Mammary epithelial cell (primary cell): ENCODE results near the gene XPO5.

Experiments
- EZH2 ChIP-seq: IDR thresholded peaks from 2 replicates; pipeline ENCODE4 v1.6.1; 2012; ENCODE audit warnings: low read length, inconsistent platforms, borderline replicate concordance
- TF ChIP-seq, protein P1 (sequence below), 2 donors: IDR thresholded peaks in 1 of 2; conservative IDR thresholded peaks in 1 of 2; 2 replicates each; pipeline ENCODE4 v1.5.1; 2011 to 2012; ENCODE audit warnings: inconsistent platforms in 2 of 2, low read length in 2 of 2, mild to moderate bottlenecking in 2 of 2, control low read depth in 1 of 2, low read depth in 1 of 2; ENCODE audit not compliant: insufficient read depth in 1 of 2; ENCODE audit errors: extremely low read depth in 1 of 2

DNA sequence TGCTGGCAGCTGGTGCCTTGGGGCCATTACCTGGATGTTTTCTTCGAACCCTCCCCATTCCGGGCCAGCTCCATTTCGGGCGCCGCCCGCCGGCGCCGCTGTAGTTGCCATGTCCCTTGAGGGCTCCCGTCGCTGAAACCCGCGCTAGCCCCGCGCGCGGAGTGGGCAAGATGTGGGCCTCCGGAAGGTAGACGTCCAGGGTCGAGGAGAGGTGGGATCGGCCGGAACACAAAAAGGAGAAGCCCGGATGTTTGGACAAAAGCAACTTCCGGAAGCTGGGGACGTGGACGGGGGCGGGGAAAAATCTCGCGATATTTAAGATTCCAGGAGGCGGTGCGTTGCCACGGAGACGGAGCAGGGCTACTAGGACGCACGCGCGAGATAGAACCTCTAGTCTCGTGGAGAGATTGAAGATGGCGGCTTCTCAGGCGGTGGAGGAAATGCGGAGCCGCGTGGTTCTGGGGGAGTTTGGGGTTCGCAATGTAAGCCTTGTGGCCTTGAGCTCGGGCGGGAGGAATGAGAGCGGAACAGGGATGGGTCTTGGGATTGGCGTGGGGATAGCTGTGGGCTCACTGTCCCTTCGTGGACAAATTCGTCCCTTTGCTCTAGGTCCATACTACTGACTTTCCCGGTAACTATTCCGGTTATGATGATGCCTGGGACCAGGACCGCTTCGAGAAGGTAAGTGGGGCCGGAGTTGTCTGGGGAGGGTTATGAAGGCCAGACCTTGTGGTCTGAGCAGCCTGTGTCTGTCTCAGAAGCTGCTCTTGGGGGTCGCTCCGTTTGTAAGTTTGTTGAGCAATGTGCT lies 58.9 kb downstream of the XPO5 start, which contains the start of the genes POLR1C and YIPF3:
- TF ChIP-seq, protein P1, sequence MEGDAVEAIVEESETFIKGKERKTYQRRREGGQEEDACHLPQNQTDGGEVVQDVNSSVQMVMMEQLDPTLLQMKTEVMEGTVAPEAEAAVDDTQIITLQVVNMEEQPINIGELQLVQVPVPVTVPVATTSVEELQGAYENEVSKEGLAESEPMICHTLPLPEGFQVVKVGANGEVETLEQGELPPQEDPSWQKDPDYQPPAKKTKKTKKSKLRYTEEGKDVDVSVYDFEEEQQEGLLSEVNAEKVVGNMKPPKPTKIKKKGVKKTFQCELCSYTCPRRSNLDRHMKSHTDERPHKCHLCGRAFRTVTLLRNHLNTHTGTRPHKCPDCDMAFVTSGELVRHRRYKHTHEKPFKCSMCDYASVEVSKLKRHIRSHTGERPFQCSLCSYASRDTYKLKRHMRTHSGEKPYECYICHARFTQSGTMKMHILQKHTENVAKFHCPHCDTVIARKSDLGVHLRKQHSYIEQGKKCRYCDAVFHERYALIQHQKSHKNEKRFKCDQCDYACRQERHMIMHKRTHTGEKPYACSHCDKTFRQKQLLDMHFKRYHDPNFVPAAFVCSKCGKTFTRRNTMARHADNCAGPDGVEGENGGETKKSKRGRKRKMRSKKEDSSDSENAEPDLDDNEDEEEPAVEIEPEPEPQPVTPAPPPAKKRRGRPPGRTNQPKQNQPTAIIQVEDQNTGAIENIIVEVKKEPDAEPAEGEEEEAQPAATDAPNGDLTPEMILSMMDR (conservative IDR thresholded peaks at IDR 0.05 in 1 of 2, IDR thresholded peaks at IDR 0.05 in 1 of 2; ENCODE audit: extremely low read depth in 1 of 2, insufficient read depth in 1 of 2, low read depth in 1 of 2, low read length in 2 of 2), result no peak
- no peak for TF ChIP-seq EZH2
